Astrocyte (in vitro differentiated cells and primary cell): ENCODE measurements around the gene MRPL1. TPM values are rescaled to one million over a fixed set of nuclear protein-coding genes. Genes with fewer than 3 reads are reported as not detected.

ENCODE experiments used
- DNase-seq: peaks from one replicate; pipeline ENCODE4 v3.0.0-alpha.2; 2010; ENCODE audit warnings: low read depth
- FAIRE-seq: peaks from 2 replicates; lab custom pipeline; 2011; peaks lifted over from hg19 to GRCh38; lab: Jason Lieb, UNC
- H2AFZ ChIP-seq: 2 replicates; pipeline ENCODE4 v1.6.0; 2012; ENCODE audit warnings: low read depth, low read length, inconsistent platforms
- H3K27ac ChIP-seq: 2 replicates; pipeline ENCODE4 v1.5.1; 2011; ENCODE audit warnings: low read depth, low read length, inconsistent platforms
- H3K27me3 ChIP-seq: 2 replicates; pipeline ENCODE4 v1.6.0; 2011; ENCODE audit warnings: low read length, inconsistent platforms; ENCODE audit not compliant: insufficient read depth
- H3K36me3 ChIP-seq: 2 replicates; pipeline ENCODE4 v1.5.1; 2011; ENCODE audit warnings: low read length, inconsistent platforms; ENCODE audit not compliant: insufficient read depth
- H3K4me1 ChIP-seq: 2 replicates; pipeline ENCODE4 v1.5.1; 2011; ENCODE audit warnings: low read length, inconsistent platforms; ENCODE audit not compliant: insufficient read depth
- H3K4me2 ChIP-seq: 2 replicates; pipeline ENCODE4 v1.6.0; 2012; ENCODE audit warnings: low read length, inconsistent platforms
- H3K4me3 ChIP-seq: 2 replicates; pipeline ENCODE4 v1.5.1; 2011; ENCODE audit warnings: low read depth, mild to moderate bottlenecking, low read length, inconsistent platforms; ENCODE audit not compliant: insufficient read depth
- H3K79me2 ChIP-seq: 2 replicates; pipeline ENCODE4 v1.6.0; 2012; ENCODE audit warnings: mild to moderate bottlenecking, low read length, inconsistent platforms; ENCODE audit not compliant: insufficient read depth
- H3K9ac ChIP-seq: 2 replicates; pipeline ENCODE4 v1.6.0; 2012; ENCODE audit warnings: mild to moderate bottlenecking, low read length, inconsistent platforms
- H3K9me3 ChIP-seq: 2 replicates; pipeline ENCODE4 v1.5.1; 2012; ENCODE audit warnings: low read depth, mild to moderate bottlenecking, low read length, inconsistent platforms; ENCODE audit not compliant: insufficient read depth
- H4K20me1 ChIP-seq: 2 replicates; pipeline ENCODE4 v1.6.0; 2012; ENCODE audit warnings: low read length, inconsistent platforms; ENCODE audit not compliant: insufficient read depth
- H3K27ac Mint-ChIP-seq: one replicate; pipeline ENCODE4 v1.8.0; 2021; ENCODE audit warnings: mild to moderate bottlenecking, mixed read lengths; ENCODE audit not compliant: unreplicated experiment
- H3K27me3 Mint-ChIP-seq: one replicate; pipeline ENCODE4 v1.8.0; 2021; ENCODE audit warnings: low read depth, mixed read lengths; ENCODE audit not compliant: unreplicated experiment
- H3K36me3 Mint-ChIP-seq: one replicate; pipeline ENCODE4 v1.8.0; 2021; ENCODE audit warnings: low read depth, mixed read lengths; ENCODE audit not compliant: unreplicated experiment
- H3K4me1 Mint-ChIP-seq: one replicate; pipeline ENCODE4 v1.8.0; 2021; ENCODE audit warnings: low read depth, mixed read lengths; ENCODE audit not compliant: unreplicated experiment
- H3K4me3 Mint-ChIP-seq: one replicate; pipeline ENCODE4 v1.8.0; 2021; ENCODE audit warnings: mild to moderate bottlenecking, moderate library complexity, mixed read lengths; ENCODE audit not compliant: unreplicated experiment
- H3K9me3 Mint-ChIP-seq: one replicate; pipeline ENCODE4 v1.8.0; 2021; ENCODE audit warnings: mild to moderate bottlenecking, mixed read lengths; ENCODE audit not compliant: unreplicated experiment
- EZH2 ChIP-seq: IDR thresholded peaks from 2 replicates; pipeline ENCODE4 v1.6.1; 2012; ENCODE audit warnings: mild to moderate bottlenecking, low read length, inconsistent platforms; ENCODE audit not compliant: insufficient read depth
- total RNA-seq: library from RNA; stranded (reverse); gene quantifications from 2 replicates; pipeline ENCODE4 v1.2.1, GENCODE V29; 2021
- TF ChIP-seq, protein P1 (sequence below): IDR thresholded peaks from 2 replicates; pipeline ENCODE4 v1.5.1; 2011; ENCODE audit warnings: low read depth, mild to moderate bottlenecking, inconsistent platforms, low read length, moderate library complexity; ENCODE audit not compliant: insufficient read depth

MRPL1 gene
- total RNA-seq, 1 donor from 2014 or later, result 33.2 TPM

DNA sequence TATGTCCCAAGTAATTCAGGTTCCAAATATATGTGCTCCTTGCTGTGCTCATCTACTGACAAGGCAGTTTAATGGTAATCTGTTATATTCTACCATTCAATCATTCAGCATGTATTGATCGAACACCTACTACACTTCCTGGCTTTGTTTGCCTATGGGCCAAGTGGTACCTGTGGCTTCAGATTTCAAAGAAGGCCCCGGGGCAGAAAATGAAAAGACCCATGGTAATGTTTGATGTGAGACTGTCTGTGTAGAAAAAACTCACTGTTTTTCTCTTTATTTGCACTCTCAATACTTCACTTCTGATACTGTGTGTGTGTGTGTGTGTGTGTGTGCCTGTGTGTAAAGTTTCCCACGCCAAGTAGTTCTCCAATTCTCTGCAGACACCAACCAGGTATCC, 133.4 kb downstream of the MRPL1 start:
- Mint-ChIP-seq H3K27ac (no peak overlapping the region), H3K9me3 (no peaks in the 10 kb centered on the region), H3K36me3 (no peaks in the 10 kb centered on the region), H3K27me3 (peaks cover 2% of the 10 kb centered on the region), H3K4me3 (no peak overlapping the region), H3K4me1 (peaks cover 8% of the 10 kb centered on the region)
- FAIRE-seq (no peak), DNase-seq (no peak)
- Histone ChIP-seq H3K27me3 (no peaks in the 10 kb centered on the region), H3K9me3 (no peaks in the 10 kb centered on the region), H3K4me1 (no peaks in the 10 kb centered on the region), H3K4me3 (no peak overlapping the region), H3K27ac (no peak overlapping the region), H3K4me2 (no peak overlapping the region), H4K20me1 (no peaks in the 10 kb centered on the region), H2AFZ (no peak overlapping the region), H3K36me3 (no peaks in the 10 kb centered on the region), H3K79me2 (no peaks in the 10 kb centered on the region), H3K9ac (no peak overlapping the region)
- TF ChIP-seq EZH2, result no peak
- TF ChIP-seq, protein P1, sequence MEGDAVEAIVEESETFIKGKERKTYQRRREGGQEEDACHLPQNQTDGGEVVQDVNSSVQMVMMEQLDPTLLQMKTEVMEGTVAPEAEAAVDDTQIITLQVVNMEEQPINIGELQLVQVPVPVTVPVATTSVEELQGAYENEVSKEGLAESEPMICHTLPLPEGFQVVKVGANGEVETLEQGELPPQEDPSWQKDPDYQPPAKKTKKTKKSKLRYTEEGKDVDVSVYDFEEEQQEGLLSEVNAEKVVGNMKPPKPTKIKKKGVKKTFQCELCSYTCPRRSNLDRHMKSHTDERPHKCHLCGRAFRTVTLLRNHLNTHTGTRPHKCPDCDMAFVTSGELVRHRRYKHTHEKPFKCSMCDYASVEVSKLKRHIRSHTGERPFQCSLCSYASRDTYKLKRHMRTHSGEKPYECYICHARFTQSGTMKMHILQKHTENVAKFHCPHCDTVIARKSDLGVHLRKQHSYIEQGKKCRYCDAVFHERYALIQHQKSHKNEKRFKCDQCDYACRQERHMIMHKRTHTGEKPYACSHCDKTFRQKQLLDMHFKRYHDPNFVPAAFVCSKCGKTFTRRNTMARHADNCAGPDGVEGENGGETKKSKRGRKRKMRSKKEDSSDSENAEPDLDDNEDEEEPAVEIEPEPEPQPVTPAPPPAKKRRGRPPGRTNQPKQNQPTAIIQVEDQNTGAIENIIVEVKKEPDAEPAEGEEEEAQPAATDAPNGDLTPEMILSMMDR, result no peak

DNA sequence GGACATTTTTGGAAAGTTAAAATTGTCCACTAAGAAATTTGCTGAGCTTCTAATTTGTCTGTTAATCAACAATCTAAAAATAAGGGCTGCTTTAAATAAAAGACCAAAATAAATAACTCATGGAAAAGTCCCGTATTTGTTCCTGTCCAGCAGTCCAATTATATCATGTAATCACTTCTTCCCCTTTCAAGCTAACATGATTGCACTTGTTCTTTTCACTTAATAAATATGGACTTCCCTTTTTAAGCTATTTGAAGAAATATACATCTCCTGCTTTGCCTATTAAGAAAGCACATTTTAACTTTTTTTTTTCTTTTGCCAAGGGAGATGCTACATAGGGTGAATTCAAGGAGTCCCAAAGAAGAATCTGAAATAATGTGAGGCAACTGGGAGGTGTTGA, 138.9 kb downstream of the MRPL1 start:
- Histone ChIP-seq H3K27ac (no peak overlapping the region), H3K9ac (no peak overlapping the region), H3K79me2 (no peaks in the 10 kb centered on the region), H3K27me3 (no peaks in the 10 kb centered on the region), H3K9me3 (no peaks in the 10 kb centered on the region), H3K36me3 (no peaks in the 10 kb centered on the region), H4K20me1 (no peaks in the 10 kb centered on the region), H3K4me2 (no peak overlapping the region), H2AFZ (no peak overlapping the region), H3K4me1 (no peaks in the 10 kb centered on the region), H3K4me3 (no peak overlapping the region)
- Mint-ChIP-seq H3K27me3 (peaks cover 2% of the 10 kb centered on the region), H3K4me1 (peaks cover 18% of the 10 kb centered on the region), H3K9me3 (no peaks in the 10 kb centered on the region), H3K4me3 (no peak overlapping the region), H3K27ac (no peak overlapping the region), H3K36me3 (no peaks in the 10 kb centered on the region)
- DNase-seq (no peak), FAIRE-seq (no peak)
- no peak for TF ChIP-seq EZH2
- TF ChIP-seq, protein P1, result no peak

DNA sequence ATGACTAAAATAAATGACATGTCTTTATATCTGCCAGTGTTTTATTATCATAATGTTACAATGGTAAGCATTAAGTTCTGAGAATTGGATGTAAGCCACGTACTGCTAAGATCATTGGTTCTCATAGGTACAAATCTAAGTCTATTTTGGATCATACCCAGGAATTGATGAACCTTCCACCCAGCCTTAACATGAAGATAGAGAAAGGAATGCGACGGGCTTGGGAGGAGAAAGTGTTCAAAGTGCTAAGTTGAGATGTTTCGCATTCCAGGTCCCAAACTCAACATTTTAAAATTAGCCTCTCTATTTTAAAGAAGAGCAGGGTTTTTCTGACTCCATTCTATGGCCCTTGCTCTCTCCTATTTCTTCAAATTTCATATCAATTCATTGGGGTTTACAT, 139.6 kb downstream of the MRPL1 start:
- peak; percentile 74 for DNase-seq
- H3K9ac ChIP-seq, result no peak overlapping the region
- H3K36me3 Mint-ChIP-seq, result no peaks in the 10 kb centered on the region
- no peaks in the 10 kb centered on the region for H3K27me3 ChIP-seq
- no peak overlapping the region for H3K4me3 Mint-ChIP-seq
- peak; percentile 29 for FAIRE-seq
- H3K36me3 ChIP-seq, result no peaks in the 10 kb centered on the region
- peak overlapping the region; percentile 2 for H3K4me2 ChIP-seq
- H3K4me1 ChIP-seq, result no peaks in the 10 kb centered on the region
- no peak overlapping the region for H3K4me3 ChIP-seq
- peak overlapping the region; percentile 93 for H3K27ac Mint-ChIP-seq
- no peak overlapping the region for H2AFZ ChIP-seq
- H3K79me2 ChIP-seq, result no peaks in the 10 kb centered on the region
- peaks cover 2% of the 10 kb centered on the region for H3K27me3 Mint-ChIP-seq
- TF ChIP-seq, protein P1, result no peak
- no peak for TF ChIP-seq EZH2
- no peaks in the 10 kb centered on the region for H3K9me3 Mint-ChIP-seq
- H3K27ac ChIP-seq, result no peak overlapping the region
- no peaks in the 10 kb centered on the region for H4K20me1 ChIP-seq
- H3K9me3 ChIP-seq, result no peaks in the 10 kb centered on the region
- H3K4me1 Mint-ChIP-seq, result peaks cover 18% of the 10 kb centered on the region

Other genes starting within 250 kb of the MRPL1 start
- gene CNOT6L, start 43.5 kb upstream of the MRPL1 start, total RNA-seq, result 33.4 and 34.0 TPM in 2 replicates
- 20.5 and 24.6 TPM in 2 replicates for gene FRAS1, start 194.5 kb downstream of the MRPL1 start, total RNA-seq